Neural crest cell (in vitro differentiated cells): ENCODE measurements around the gene DOK3. TPM values are rescaled to one million over a fixed set of nuclear protein-coding genes. Genes with fewer than 3 reads are reported as not detected.
"Not testable (repeated sequence)": the region's sequence is repeated elsewhere in the genome, so short reads cannot be mapped to it uniquely, and the experiment has no call there.

ENCODE experiments used
- DNase-seq: peaks from one replicate; pipeline ENCODE4 v3.0.0; 2021; ENCODE audit warnings: low read depth, mixed read lengths, low spot score
- H3K27ac Mint-ChIP-seq: one replicate; pipeline ENCODE4 v1.8.0; 2021; ENCODE audit warnings: mild to moderate bottlenecking, mixed read lengths; ENCODE audit not compliant: unreplicated experiment
- H3K27me3 Mint-ChIP-seq: 2 replicates; pipeline ENCODE4 v1.8.0; 2021; ENCODE audit warnings: low read depth, mild to moderate bottlenecking, mixed read lengths
- H3K36me3 Mint-ChIP-seq: 2 replicates; pipeline ENCODE4 v1.8.0; 2021; ENCODE audit warnings: low read depth, mild to moderate bottlenecking, mixed read lengths
- H3K4me1 Mint-ChIP-seq: 2 replicates; pipeline ENCODE4 v1.8.0; 2021; ENCODE audit warnings: mixed read lengths
- H3K4me3 Mint-ChIP-seq: one replicate; pipeline ENCODE4 v1.8.0; 2021; ENCODE audit warnings: mild to moderate bottlenecking, mixed read lengths
- H3K9me3 Mint-ChIP-seq: 2 replicates; pipeline ENCODE4 v1.8.0; 2021; ENCODE audit warnings: mixed read lengths
- total RNA-seq: library from RNA; stranded (reverse); gene quantifications from 2 replicates; pipeline ENCODE4 v1.2.1, GENCODE V29; 2021
- TF ChIP-seq, protein P1 (sequence below): fragments of 200-600 bp; sonication (generic); conservative IDR thresholded peaks from 2 replicates; pipeline ENCODE4 v1.5.0; 2021; ENCODE audit warnings: antibody characterized with exemption, mild to moderate bottlenecking

The DOK3 gene
- total RNA-seq, 1 donor from 2014 or later: 11.4 TPM

DNA sequence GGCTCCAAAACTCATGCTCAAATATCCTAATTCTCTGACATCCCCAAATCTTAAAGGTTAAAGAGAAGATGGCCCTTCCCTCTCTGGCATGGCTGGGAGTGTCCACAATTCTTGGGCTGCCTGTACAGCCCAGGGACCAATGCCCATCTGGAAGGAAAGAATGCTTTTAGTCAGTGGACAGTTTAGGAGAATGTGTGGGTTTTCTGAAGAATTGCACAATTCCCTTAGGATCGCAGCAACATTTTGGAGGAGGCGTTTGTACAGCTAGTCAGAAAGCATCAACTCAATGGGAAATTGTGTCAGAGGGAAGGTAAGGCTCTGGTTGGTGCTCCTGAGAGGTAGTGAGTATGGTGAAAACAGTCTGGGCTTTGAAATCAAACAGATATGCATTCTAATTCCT is 29.8 kb upstream of the DOK3 start:
- no peak for DNase-seq
- Mint-ChIP-seq H3K27ac (peak overlapping the region; percentile 9), H3K27me3 (no peaks in the 10 kb centered on the region), H3K36me3 (peaks cover 2% of the 10 kb centered on the region), H3K4me3 (no peak overlapping the region), H3K4me1 (peaks cover 8% of the 10 kb centered on the region), H3K9me3 (no peaks in the 10 kb centered on the region)
- TF ChIP-seq, protein P1, sequence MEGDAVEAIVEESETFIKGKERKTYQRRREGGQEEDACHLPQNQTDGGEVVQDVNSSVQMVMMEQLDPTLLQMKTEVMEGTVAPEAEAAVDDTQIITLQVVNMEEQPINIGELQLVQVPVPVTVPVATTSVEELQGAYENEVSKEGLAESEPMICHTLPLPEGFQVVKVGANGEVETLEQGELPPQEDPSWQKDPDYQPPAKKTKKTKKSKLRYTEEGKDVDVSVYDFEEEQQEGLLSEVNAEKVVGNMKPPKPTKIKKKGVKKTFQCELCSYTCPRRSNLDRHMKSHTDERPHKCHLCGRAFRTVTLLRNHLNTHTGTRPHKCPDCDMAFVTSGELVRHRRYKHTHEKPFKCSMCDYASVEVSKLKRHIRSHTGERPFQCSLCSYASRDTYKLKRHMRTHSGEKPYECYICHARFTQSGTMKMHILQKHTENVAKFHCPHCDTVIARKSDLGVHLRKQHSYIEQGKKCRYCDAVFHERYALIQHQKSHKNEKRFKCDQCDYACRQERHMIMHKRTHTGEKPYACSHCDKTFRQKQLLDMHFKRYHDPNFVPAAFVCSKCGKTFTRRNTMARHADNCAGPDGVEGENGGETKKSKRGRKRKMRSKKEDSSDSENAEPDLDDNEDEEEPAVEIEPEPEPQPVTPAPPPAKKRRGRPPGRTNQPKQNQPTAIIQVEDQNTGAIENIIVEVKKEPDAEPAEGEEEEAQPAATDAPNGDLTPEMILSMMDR: no peak

DNA sequence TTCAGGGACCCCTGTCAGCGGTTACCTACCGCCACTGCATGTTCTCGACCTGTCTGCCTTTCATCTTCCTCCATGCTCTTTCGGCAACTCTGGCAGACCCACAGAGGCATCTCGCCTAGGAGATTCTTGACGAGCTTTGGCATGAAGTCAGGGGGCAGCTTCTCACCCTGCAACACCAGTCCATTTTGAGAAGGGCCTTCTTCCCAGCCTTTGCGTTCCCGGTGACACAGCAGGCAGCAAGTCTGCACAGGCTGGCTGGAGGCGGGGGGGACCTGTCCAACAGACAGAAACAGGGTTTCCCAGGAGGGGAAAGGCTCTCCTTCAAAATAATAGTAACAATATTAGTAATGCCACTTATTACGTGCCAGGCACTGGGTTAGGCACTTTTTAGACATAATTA is 29.2 kb upstream of the DOK3 start:
- Mint-ChIP-seq H3K27ac (no peak overlapping the region), H3K36me3 (peaks cover 2% of the 10 kb centered on the region), H3K27me3 (no peaks in the 10 kb centered on the region), H3K9me3 (no peaks in the 10 kb centered on the region), H3K4me3 (no peak overlapping the region), H3K4me1 (peaks cover 4% of the 10 kb centered on the region)
- TF ChIP-seq, protein P1: no peak
- DNase-seq: no peak

DNA sequence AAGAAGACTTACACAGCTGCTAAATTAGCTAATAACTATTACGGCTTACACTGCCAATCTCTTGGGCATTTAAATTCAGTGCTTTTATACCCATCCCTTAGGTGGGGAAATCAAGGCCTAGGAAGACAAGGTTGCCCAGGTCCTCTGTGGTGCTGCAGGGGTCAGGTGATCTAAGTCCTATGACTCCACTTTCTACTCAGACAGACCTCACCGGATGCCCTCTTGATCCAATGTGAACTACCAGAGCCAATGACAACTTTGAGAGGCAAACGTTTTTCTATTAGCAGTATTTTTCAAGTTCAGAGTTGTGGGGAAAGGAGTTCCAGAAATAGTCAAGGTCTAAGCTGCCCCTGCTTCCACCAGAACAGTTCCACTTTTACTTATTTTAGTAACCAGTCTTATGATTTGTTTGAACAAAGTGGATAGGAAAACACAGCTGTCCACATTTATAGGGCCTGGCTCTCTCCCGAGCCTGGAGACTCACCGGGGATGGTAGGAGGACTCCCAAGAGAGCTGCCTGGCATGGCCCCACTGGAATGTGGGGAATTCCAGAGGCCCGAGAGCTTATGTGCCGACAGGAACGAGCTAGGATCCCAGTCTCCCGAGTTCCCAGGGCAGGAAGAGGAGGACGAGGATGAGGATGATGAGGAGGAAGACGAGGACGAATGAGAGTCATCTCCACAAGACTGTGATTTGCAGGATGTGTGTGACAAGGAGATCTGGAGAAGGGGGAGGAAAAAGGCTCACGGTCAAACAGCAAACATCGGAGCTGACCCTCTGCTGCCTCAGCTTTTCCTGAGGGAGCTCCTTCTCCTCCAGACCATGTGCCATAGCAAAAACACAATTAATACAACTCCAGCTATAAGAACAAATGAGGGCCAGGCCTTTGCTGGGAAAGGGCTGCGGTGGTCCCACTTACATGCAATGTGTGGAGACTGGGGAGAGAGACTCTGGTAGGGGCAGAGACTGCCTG is 28.0 kb upstream of the DOK3 start:
- TF ChIP-seq, protein P1: no peak
- H3K4me1 Mint-ChIP-seq: no peaks in the 10 kb centered on the region
- no peaks in the 10 kb centered on the region for H3K9me3 Mint-ChIP-seq
- H3K36me3 Mint-ChIP-seq: peaks cover 2% of the 10 kb centered on the region
- peak overlapping the region; percentile 73 for H3K27ac Mint-ChIP-seq
- no peaks in the 10 kb centered on the region for H3K27me3 Mint-ChIP-seq
- no peak overlapping the region for H3K4me3 Mint-ChIP-seq
- no peak for DNase-seq

DNA sequence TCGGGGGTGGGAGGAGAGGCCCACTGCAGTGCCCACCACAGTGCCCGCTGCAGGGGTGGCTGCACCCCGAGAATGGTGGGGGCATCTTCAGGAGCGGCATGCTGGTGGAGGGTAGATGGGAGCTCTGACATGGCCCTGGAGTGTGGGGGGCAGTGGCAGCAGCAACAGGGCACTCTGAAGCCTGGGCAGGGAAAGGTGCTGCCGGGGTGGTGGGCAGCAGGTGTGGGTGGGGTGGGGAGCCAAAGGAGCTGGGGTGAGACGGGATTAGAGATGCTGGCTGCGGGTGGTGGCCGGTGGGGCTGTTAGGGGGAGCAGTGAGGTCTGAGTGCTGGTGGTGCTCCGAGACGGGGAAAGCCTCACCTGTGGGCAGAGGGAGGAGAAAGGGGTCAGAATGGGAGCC is 26.8 kb upstream of the DOK3 start:
- H3K4me3 Mint-ChIP-seq: no peak overlapping the region
- no peaks in the 10 kb centered on the region for H3K4me1 Mint-ChIP-seq
- H3K27ac Mint-ChIP-seq: no peak overlapping the region
- no peaks in the 10 kb centered on the region for H3K27me3 Mint-ChIP-seq
- no peaks in the 10 kb centered on the region for H3K9me3 Mint-ChIP-seq
- no peak for DNase-seq
- no peaks in the 10 kb centered on the region for H3K36me3 Mint-ChIP-seq
- TF ChIP-seq, protein P1: no peak

DNA sequence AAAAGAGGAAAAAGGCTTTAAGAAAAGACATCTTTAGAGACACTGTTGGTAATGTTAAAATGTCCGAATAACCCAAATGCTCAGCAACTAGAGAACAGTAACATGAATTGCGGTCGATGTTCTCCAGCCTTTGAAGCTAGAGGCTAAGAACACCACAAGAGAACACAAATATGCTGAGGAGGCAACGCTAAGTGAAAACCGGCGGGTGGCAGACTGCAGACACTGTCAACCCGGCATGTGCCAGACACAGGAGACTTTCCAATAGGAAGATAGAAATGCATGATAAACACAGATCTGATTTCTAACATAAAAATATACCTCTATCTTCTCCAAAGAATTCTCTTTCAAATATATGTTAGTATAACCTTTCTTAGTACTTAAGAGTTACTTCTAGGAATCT is 25.5 kb upstream of the DOK3 start:
- no peak overlapping the region for H3K27ac Mint-ChIP-seq
- TF ChIP-seq, protein P1: no peak
- DNase-seq: no peak
- peaks cover 4% of the 10 kb centered on the region for H3K36me3 Mint-ChIP-seq
- no peaks in the 10 kb centered on the region for H3K4me1 Mint-ChIP-seq
- no peaks in the 10 kb centered on the region for H3K27me3 Mint-ChIP-seq
- no peak overlapping the region for H3K4me3 Mint-ChIP-seq
- no peaks in the 10 kb centered on the region for H3K9me3 Mint-ChIP-seq

DNA sequence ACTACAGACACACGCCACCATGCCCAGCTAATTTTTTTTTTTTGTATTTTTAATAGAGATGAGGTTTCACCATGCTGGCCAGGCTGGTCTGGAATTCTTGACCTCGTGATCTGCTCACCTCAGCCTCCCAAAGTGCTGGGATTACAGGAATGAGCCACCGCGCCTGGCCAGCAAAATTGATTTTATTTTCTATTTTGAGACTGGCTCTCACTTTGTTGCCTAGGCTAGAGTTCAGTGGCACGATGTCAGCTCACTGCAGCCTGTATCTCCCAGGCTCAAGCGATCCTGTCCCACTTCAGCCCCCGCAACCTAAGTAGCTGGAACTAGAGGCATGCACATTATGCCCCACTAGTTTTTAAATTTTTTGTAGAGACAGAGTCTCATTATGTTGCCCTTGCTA is 24.8 kb upstream of the DOK3 start:
- not testable (repeated sequence) for H3K4me3 Mint-ChIP-seq, H3K9me3 Mint-ChIP-seq, H3K4me1 Mint-ChIP-seq, H3K27ac Mint-ChIP-seq, DNase-seq, H3K36me3 Mint-ChIP-seq, H3K27me3 Mint-ChIP-seq
